Measurements from ENCODE around the gene DDX19B.
A peak's percentile ranks its signal among the peaks of the same experiment; 100 is the strongest.
"Not testable (repeated sequence)": the region's sequence is repeated elsewhere in the genome, so short reads cannot be mapped to it uniquely, and the experiment has no call there.

Gene DDX19B

DNA sequence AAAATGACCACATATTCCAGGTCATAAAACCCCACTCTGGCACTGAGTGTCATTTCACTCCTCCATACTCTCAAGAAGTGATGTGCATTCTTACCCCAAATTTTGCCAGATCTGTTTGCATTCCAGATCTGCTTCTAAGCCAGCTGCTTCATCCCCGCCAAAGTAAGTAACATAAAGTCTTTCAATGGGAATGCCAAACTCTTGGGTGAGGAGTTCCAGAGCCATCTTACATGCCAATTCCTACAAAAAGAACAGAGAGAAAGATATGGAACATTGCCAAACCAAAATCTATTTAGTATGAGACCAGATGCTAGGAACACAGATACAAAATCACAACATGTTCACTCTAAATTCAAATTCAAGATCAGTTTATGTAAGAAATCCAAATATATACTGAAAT, 22.6 kb upstream of the DDX19B start:
- TF ChIP-seq, protein P1, sequence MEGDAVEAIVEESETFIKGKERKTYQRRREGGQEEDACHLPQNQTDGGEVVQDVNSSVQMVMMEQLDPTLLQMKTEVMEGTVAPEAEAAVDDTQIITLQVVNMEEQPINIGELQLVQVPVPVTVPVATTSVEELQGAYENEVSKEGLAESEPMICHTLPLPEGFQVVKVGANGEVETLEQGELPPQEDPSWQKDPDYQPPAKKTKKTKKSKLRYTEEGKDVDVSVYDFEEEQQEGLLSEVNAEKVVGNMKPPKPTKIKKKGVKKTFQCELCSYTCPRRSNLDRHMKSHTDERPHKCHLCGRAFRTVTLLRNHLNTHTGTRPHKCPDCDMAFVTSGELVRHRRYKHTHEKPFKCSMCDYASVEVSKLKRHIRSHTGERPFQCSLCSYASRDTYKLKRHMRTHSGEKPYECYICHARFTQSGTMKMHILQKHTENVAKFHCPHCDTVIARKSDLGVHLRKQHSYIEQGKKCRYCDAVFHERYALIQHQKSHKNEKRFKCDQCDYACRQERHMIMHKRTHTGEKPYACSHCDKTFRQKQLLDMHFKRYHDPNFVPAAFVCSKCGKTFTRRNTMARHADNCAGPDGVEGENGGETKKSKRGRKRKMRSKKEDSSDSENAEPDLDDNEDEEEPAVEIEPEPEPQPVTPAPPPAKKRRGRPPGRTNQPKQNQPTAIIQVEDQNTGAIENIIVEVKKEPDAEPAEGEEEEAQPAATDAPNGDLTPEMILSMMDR (IDR thresholded peaks at IDR 0.05; ENCODE audit: insufficient read depth, low read length, missing control alignments), result no peak
- H3K4me3 ChIP-seq (ENCODE audit: low read depth, low read length), result no peak overlapping the region
- POLR2A ChIA-PET, result no interaction called here
- CTCF ChIA-PET, result interaction anchor here (1.5 kb wide), 1 partner anchor 9 kb away, joined by 8 read pairs; no protein-coding TSS in a partner anchor
- no peak for DNase-seq (ENCODE audit: low read depth, low spot score)

DNA sequence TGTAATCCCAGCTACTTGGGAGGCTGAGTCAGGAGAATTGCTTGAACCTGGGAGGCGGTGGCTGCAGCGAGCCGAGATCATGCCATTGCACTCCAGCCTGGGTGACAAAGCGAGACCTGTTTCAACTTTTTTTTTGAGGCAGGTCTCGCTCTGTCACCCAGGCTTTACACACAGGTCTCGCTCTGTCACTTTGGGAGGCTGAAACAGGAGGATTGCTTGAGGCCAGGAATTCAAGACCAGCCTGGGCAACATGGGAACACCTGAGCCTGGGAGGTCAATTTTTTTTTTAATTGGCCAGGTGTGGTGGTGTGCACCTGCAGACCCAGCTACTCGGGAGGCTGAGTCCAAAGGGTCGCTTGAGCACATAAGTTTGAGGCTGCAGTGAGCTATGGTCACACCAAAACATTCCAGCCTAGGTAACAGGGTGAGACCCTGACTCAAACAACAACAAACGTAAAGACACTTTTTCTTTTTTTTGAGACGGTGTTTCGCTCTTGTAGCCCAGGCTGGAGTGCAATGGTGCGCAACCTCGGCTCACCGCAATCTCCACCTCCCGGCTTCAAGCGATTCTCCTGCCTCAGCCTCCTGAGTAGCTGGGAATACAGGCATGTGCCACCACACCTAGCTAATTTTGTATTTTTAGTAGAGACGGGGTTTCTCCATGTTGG, 11.5 kb upstream of the DDX19B start:
- not testable (repeated sequence) for DNase-seq (ENCODE audit: low read depth, low spot score)
- peak overlapping the region; percentile 85 for H3K4me3 ChIP-seq (ENCODE audit: low read depth, low read length)
- ChIA-PET CTCF (interaction anchor here (0.5 to 2.7 kb wide), 3 partner anchors 12 to 30 kb away, joined by 3 to 9 read pairs (median 3); no protein-coding TSS in a partner anchor), POLR2A (interaction anchor here (0.9 kb wide), 1 partner anchor 12 kb away, joined by 3 read pairs; no protein-coding TSS in a partner anchor)

GRCh38 chr16:70289229-70290094, 9.5 kb upstream of the DDX19B start, which contains the start of gene AARS1:
Gene AARS1, minus strand, starts transcription at chr16:70289506. Its CDS starts 6,743 bp downstream, at chr16:70282763.
- H3K4me3 ChIP-seq (ENCODE audit: low read depth, low read length), result peak within 1 kb of the TSS; percentile 85
- DNase-seq (ENCODE audit: low read depth, low spot score), result peak; percentile 99
- CTCF ChIA-PET, result interaction anchor here (1.0 to 2.7 kb wide), 3 partner anchors 10 to 36 kb away, joined by 3 to 9 read pairs (median 3); partner anchors contain the start of gene DDX19B
- POLR2A ChIA-PET, result interaction anchor here (0.9 to 1.8 kb wide), 5 partner anchors 9 to 175 kb away, joined by 3 to 8 read pairs (median 5); partner anchors contain the start of genes DDX19B and PDPR
- TF ChIP-seq, protein P1 (IDR thresholded peaks at IDR 0.05; ENCODE audit: insufficient read depth, low read length, missing control alignments), result no peak

- no peak for DNase-seq (ENCODE audit: low read depth, low spot score)
- ChIA-PET CTCF (interaction anchor here (1.0 kb wide), 1 partner anchor 8 kb away, joined by 3 read pairs; the partner anchor contains the start of gene DDX19B), POLR2A (interaction anchor here (0.5 to 0.7 kb wide), 2 partner anchors 9 to 60 kb away, joined by 3 to 5 read pairs; no protein-coding TSS in a partner anchor)
- TF ChIP-seq, protein P1 (IDR thresholded peaks at IDR 0.05; ENCODE audit: insufficient read depth, low read length, missing control alignments), result no peak
- no peak overlapping the region for H3K4me3 ChIP-seq (ENCODE audit: low read depth, low read length)
Observed at GRCh38 chr16:70290949-70291519, 8.0 kb upstream of the DDX19B start.

DNA sequence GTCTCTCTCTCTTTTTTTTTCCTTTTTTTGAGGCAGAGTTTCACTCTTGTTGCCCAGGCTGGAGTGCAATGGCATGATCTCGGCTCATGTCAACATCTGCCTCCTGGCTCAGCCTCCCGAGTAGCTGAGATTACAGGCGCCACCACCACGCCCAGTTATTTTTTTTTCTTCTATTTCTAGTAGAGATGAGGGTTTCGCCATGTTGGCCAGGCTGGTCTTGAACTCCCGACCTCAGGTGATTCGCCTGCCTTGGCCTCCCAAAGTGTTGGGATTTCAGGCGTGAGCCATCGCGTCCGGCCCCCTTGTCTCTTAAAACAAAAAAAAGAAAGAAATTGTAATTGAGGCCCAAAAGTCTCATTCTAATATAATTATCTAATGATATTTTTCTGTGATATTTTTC, 6.8 kb upstream of the DDX19B start:
- DNase-seq (ENCODE audit: low read depth, low spot score); CTCF ChIA-PET; H3K4me3 ChIP-seq (ENCODE audit: low read depth, low read length); POLR2A ChIA-PET: not testable (repeated sequence)

DNA sequence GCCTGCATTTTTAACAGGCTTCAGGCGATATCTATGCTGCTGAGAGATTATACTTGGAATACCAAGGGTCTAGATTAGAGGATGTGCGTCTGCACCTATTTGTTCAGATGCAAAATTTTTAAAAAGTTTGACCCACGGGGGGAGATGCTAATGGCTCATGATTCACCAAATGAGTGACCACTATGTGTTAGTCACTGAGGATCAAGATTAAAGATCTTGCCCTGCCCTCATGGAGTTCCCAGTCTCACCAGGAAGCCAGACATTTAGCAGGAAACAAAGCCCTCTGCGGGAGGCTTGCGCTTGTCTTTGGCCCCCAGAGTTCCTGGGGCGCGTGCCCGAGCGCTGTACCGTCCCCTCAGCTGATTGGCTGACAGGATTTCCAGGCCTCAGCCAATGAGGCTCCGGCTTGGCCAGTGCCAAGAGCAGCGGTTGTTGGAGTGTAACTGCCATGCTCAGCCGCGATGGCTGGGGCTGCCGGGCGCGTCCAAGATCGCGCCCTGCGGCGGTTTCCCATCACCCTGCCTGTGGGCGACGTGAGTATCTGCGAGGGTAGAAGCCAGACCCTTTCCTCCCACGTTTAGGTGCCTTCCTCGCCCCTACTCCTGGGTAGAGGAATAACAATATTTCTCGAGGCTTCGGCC, 4.5 kb upstream of the DDX19B start:
- no peak for DNase-seq (ENCODE audit: low read depth, low spot score)
- ChIA-PET CTCF (no interaction called here), POLR2A (no interaction called here)
- no peak overlapping the region for H3K4me3 ChIP-seq (ENCODE audit: low read depth, low read length)
- TF ChIP-seq, protein P1 (IDR thresholded peaks at IDR 0.05; ENCODE audit: insufficient read depth, low read length, missing control alignments), result no peak

All from AG04449 (cell line).